Left kidney (tissue), 2 donors: ENCODE measurements around the gene OPN4. TPM values are rescaled to one million over a fixed set of nuclear protein-coding genes. Genes with fewer than 3 reads are reported as not detected.

Source experiments
- DNase-seq: peaks from one replicate; pipeline ENCODE4 v3.0.0-alpha.2; 2013
- polyA plus RNA-seq: library from polyadenylated mRNA; unstranded; fragments of 120-200 nt; gene quantifications from one replicate; pipeline ENCODE4 v1.2.1, GENCODE V29; 2013; ENCODE audit not compliant: insufficient read length

OPN4 gene
- polyA plus RNA-seq, 1 donor = not detected

- DNase-seq = no peak
Measured at GRCh38 chr10:86699991-86700840, 45.9 kb downstream of the OPN4 start.

- DNase-seq = no peak
Measured at GRCh38 chr10:86700851-86701617, 46.7 kb downstream of the OPN4 start.

- no peak for DNase-seq
Measured at GRCh38 chr10:86703176-86703575, 48.8 kb downstream of the OPN4 start.

GRCh38 chr10:86705139-86705538 is 50.8 kb downstream of the OPN4 start:
- no peak for DNase-seq

GRCh38 chr10:86705905-86706304 is 51.6 kb downstream of the OPN4 start:
- DNase-seq = no peak

- DNase-seq = no peak
Measured at GRCh38 chr10:86706401-86706841, 52.1 kb downstream of the OPN4 start.

- DNase-seq = no peak
Measured at GRCh38 chr10:86706977-86707376, 52.6 kb downstream of the OPN4 start.

GRCh38 chr10:86707505-86707904 is 53.2 kb downstream of the OPN4 start:
- DNase-seq = no peak

- no peak for DNase-seq
Measured at GRCh38 chr10:86708068-86708782, 53.9 kb downstream of the OPN4 start.

GRCh38 chr10:86708783-86709380 is 54.5 kb downstream of the OPN4 start:
- DNase-seq = no peak

- DNase-seq = no peak
Measured at GRCh38 chr10:86709396-86710185, 55.2 kb downstream of the OPN4 start.

GRCh38 chr10:86710987-86711512 is 56.7 kb downstream of the OPN4 start:
- peak; percentile 91 for DNase-seq

GRCh38 chr10:86711513-86712316 is 57.4 kb downstream of the OPN4 start:
- DNase-seq = peak; percentile 61

GRCh38 chr10:86712317-86712707 is 58.0 kb downstream of the OPN4 start:
- DNase-seq = no peak

- DNase-seq = no peak
Measured at GRCh38 chr10:86715156-86715795, 60.9 kb downstream of the OPN4 start.

- no peak for DNase-seq
Measured at GRCh38 chr10:86715836-86716235, 61.5 kb downstream of the OPN4 start.
